ENCODE data around the gene RIPK4. TPM values are rescaled to one million over a fixed set of nuclear protein-coding genes. Genes with fewer than 3 reads are reported as not detected.

The RIPK4 gene
- total RNA-seq, 2 donors from 2014 or later = 8.4 to 16.2 TPM

DNA sequence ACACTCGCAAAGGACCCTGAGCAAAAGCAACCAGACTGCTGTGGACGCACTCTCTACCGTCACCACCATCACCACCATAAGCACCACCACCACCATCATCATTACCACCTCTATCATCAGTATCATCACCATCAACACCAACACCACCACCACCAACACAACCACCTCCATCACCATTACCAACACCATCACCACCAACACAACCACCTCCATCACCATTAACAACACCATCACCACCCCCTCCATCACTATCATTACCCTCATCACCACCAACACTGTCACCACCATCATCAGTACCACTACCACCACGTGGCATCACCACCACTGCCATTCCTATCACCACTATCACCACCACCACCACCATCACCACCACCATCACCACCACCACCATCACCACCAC lies 38.8 kb upstream of the RIPK4 start:
- Histone ChIP-seq H3K4me3 (ENCODE audit: low read length) (no peak overlapping the region), H3K36me3 (ENCODE audit: control insufficient read depth, insufficient read depth, low read length) (peaks cover 24% of the 10 kb centered on the region), H3K9me3 (ENCODE audit: control insufficient read depth, low read length) (no peaks in the 10 kb centered on the region), H3K27me3 (ENCODE audit: control insufficient read depth, insufficient read depth, low read length, poor library complexity, severe bottlenecking) (no peaks in the 10 kb centered on the region), H3K27ac (ENCODE audit: low read depth, low read length) (no peak overlapping the region), H3K4me1 (ENCODE audit: control insufficient read depth, insufficient read depth, low read length) (no peaks in the 10 kb centered on the region), H3K9ac (ENCODE audit: extremely low read depth, low read length, poor library complexity, severe bottlenecking) (no peak overlapping the region)
- no peaks in the 10 kb centered on the region for H3K27me3 Mint-ChIP-seq (ENCODE audit: insufficient read depth)
- no peaks in the 10 kb centered on the region for H3K9me3 Mint-ChIP-seq
- H3K4me3 Mint-ChIP-seq = no peak overlapping the region
- peaks cover 40% of the 10 kb centered on the region for H3K36me3 Mint-ChIP-seq (ENCODE audit: low read depth)
- whole genome bisulfite sequencing, 2 experiments (ENCODE audit: insufficient coverage in 1 of 2, insufficient read length in 1 of 2) = 91 to 95% methylated on average over 3 of the region's 4 CpGs
- no peaks in the 10 kb centered on the region for H3K4me1 Mint-ChIP-seq
- TF ChIP-seq, protein P1, sequence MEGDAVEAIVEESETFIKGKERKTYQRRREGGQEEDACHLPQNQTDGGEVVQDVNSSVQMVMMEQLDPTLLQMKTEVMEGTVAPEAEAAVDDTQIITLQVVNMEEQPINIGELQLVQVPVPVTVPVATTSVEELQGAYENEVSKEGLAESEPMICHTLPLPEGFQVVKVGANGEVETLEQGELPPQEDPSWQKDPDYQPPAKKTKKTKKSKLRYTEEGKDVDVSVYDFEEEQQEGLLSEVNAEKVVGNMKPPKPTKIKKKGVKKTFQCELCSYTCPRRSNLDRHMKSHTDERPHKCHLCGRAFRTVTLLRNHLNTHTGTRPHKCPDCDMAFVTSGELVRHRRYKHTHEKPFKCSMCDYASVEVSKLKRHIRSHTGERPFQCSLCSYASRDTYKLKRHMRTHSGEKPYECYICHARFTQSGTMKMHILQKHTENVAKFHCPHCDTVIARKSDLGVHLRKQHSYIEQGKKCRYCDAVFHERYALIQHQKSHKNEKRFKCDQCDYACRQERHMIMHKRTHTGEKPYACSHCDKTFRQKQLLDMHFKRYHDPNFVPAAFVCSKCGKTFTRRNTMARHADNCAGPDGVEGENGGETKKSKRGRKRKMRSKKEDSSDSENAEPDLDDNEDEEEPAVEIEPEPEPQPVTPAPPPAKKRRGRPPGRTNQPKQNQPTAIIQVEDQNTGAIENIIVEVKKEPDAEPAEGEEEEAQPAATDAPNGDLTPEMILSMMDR (conservative IDR thresholded peaks at IDR 0.05) = no peak
- DNase-seq = no peak
- H3K27ac Mint-ChIP-seq = no peak overlapping the region

DNA sequence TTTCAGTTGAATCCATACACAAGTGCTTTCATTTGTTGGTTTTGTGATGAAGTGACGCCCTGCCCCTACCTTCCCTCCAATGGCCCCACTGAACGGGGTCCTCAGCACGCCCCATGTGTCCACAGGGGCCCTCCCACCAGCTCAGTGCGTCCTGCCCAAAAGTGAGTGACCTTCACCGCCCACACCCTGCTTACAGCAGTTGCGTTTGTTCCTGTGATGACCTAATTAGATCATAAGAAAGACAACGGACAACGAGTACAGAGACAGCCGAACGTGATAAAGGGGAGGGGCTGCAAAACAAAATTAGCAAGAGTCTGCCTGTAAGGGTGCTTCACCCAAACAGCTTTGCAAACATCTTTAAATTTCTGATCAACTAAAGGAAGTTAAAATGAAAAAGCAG lies 38.2 kb upstream of the RIPK4 start:
- no peak overlapping the region for H3K4me3 Mint-ChIP-seq
- no peaks in the 10 kb centered on the region for H3K27me3 ChIP-seq (ENCODE audit: control insufficient read depth, insufficient read depth, low read length, poor library complexity, severe bottlenecking)
- H3K36me3 Mint-ChIP-seq (ENCODE audit: low read depth) = peaks cover 40% of the 10 kb centered on the region
- no peak overlapping the region for H3K27ac ChIP-seq (ENCODE audit: low read depth, low read length)
- DNase-seq = no peak
- H3K27me3 Mint-ChIP-seq (ENCODE audit: insufficient read depth) = no peaks in the 10 kb centered on the region
- H3K27ac Mint-ChIP-seq = no peak overlapping the region
- H3K4me1 ChIP-seq (ENCODE audit: control insufficient read depth, insufficient read depth, low read length) = no peaks in the 10 kb centered on the region
- H3K9me3 Mint-ChIP-seq = no peaks in the 10 kb centered on the region
- no peaks in the 10 kb centered on the region for H3K9me3 ChIP-seq (ENCODE audit: control insufficient read depth, low read length)
- WGBS, 2 experiments (ENCODE audit: insufficient coverage in 1 of 2, insufficient read length in 1 of 2) = 87 to 92% methylated on average over 10 of the region's 10 CpGs
- H3K9ac ChIP-seq (ENCODE audit: extremely low read depth, low read length, poor library complexity, severe bottlenecking) = no peak overlapping the region
- H3K4me1 Mint-ChIP-seq = no peaks in the 10 kb centered on the region
- TF ChIP-seq, protein P1 (conservative IDR thresholded peaks at IDR 0.05) = no peak
- peaks cover 28% of the 10 kb centered on the region for H3K36me3 ChIP-seq (ENCODE audit: control insufficient read depth, insufficient read depth, low read length)
- no peak overlapping the region for H3K4me3 ChIP-seq (ENCODE audit: low read length)

DNA sequence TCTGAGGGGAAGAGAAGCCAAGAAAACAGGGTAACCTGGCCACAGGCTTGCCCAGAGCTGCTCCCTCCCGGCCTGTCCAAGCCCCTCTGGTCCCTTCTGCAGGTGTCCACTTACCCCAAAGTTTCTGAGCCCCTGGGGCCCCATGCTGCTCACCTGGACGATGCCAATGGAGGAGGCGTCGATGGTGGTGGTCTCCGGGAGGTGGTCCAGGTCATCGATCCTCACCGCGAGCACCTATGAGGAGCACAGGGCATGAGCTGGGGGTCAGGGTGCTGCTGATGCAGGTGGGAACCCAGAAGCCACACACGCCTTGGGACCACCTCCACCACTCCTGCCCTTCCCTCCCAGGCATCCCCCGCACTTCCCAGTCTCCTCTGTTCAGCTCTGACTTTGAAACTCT lies 37.5 kb upstream of the RIPK4 start:
- H3K36me3 Mint-ChIP-seq (ENCODE audit: low read depth) = peaks cover 44% of the 10 kb centered on the region
- H3K27me3 Mint-ChIP-seq (ENCODE audit: insufficient read depth) = no peaks in the 10 kb centered on the region
- H3K27me3 ChIP-seq (ENCODE audit: control insufficient read depth, insufficient read depth, low read length, poor library complexity, severe bottlenecking) = no peaks in the 10 kb centered on the region
- H3K4me1 Mint-ChIP-seq = no peaks in the 10 kb centered on the region
- no peaks in the 10 kb centered on the region for H3K9me3 ChIP-seq (ENCODE audit: control insufficient read depth, low read length)
- no peak for DNase-seq
- no peaks in the 10 kb centered on the region for H3K4me1 ChIP-seq (ENCODE audit: control insufficient read depth, insufficient read depth, low read length)
- H3K27ac ChIP-seq (ENCODE audit: low read depth, low read length) = no peak overlapping the region
- H3K4me3 ChIP-seq (ENCODE audit: low read length) = no peak overlapping the region
- no peak overlapping the region for H3K9ac ChIP-seq (ENCODE audit: extremely low read depth, low read length, poor library complexity, severe bottlenecking)
- 94 to 95% methylated on average over 3 to 10 of the region's 10 CpGs for WGBS, 2 experiments (ENCODE audit: insufficient coverage in 1 of 2, insufficient read length in 1 of 2)
- H3K36me3 ChIP-seq (ENCODE audit: control insufficient read depth, insufficient read depth, low read length) = peaks cover 34% of the 10 kb centered on the region
- no peak overlapping the region for H3K4me3 Mint-ChIP-seq
- no peak overlapping the region for H3K27ac Mint-ChIP-seq
- TF ChIP-seq, protein P1 (conservative IDR thresholded peaks at IDR 0.05) = no peak
- no peaks in the 10 kb centered on the region for H3K9me3 Mint-ChIP-seq

Measured in endodermal cell (in vitro differentiated cells).